Bone marrow (tissue), 2 donors: ENCODE measurements around the gene SMIM5.

Experiments
- DNase-seq, 2 donors: peaks; one replicate each; lab custom pipeline; 2025; lab: John Stamatoyannopoulos, UW

Gene SMIM5

GRCh38 chr17:75603123-75603522, 30.1 kb upstream of the SMIM5 start:
- DNase-seq = no peak

GRCh38 chr17:75604034-75604695, 29.1 kb upstream of the SMIM5 start:
- DNase-seq = no peak

- no peak for DNase-seq
Measured at GRCh38 chr17:75605790-75606189, 27.4 kb upstream of the SMIM5 start.

GRCh38 chr17:75607086-75607485, 26.1 kb upstream of the SMIM5 start:
- DNase-seq = no peak

GRCh38 chr17:75610103-75610984, 22.9 kb upstream of the SMIM5 start:
- DNase-seq = no peak

- no peak for DNase-seq
Measured at GRCh38 chr17:75611851-75612429, 21.3 kb upstream of the SMIM5 start.

GRCh38 chr17:75612906-75613626, 20.2 kb upstream of the SMIM5 start:
- no peak for DNase-seq

- no peak for DNase-seq
Measured at GRCh38 chr17:75614006-75614405, 19.2 kb upstream of the SMIM5 start.

GRCh38 chr17:75614556-75615270, 18.5 kb upstream of the SMIM5 start:
- DNase-seq = no peak

GRCh38 chr17:75615301-75615700, 17.9 kb upstream of the SMIM5 start:
- DNase-seq = no peak

GRCh38 chr17:75616521-75617122, 16.6 kb upstream of the SMIM5 start:
- DNase-seq = no peak

GRCh38 chr17:75617218-75617617, 16.0 kb upstream of the SMIM5 start:
- DNase-seq = no peak

- no peak for DNase-seq
Measured at GRCh38 chr17:75617675-75618074, 15.6 kb upstream of the SMIM5 start.

- DNase-seq = no peak
Measured at GRCh38 chr17:75619506-75620431, 13.5 kb upstream of the SMIM5 start.

GRCh38 chr17:75621489-75621888, 11.7 kb upstream of the SMIM5 start:
- no peak for DNase-seq

GRCh38 chr17:75622076-75622475, 11.2 kb upstream of the SMIM5 start:
- no peak for DNase-seq

GRCh38 chr17:75622771-75623273, 10.4 kb upstream of the SMIM5 start:
- no peak for DNase-seq

- no peak for DNase-seq
Measured at GRCh38 chr17:75623386-75623785, 9.8 kb upstream of the SMIM5 start.

- no peak for DNase-seq
Measured at GRCh38 chr17:75624021-75624420, 9.2 kb upstream of the SMIM5 start.
